HepG2 (cell line): ENCODE data around the gene METTL27. TPM values are rescaled to one million over a fixed set of nuclear protein-coding genes. Genes with fewer than 3 reads are reported as not detected.

Experiments used
- CHD4 ChIP-seq: fragments of 200-600 bp; sonication (generic); IDR thresholded peaks from 2 replicates; pipeline ENCODE4 v1.7.0; 2017; ENCODE audit warnings: mild to moderate bottlenecking, low read length, borderline replicate concordance
- ELF4 ChIP-seq: sonication (generic); formaldehyde crosslinking; IDR thresholded peaks from 2 replicates; pipeline ENCODE4 v1.5.0; 2020; ENCODE audit warnings: missing genetic modification reagents, mild to moderate bottlenecking, moderate library complexity, borderline replicate concordance
- ETV6 ChIP-seq: sonication (generic); formaldehyde crosslinking; conservative IDR thresholded peaks from 2 replicates; pipeline ENCODE4 v1.4.0; 2020; ENCODE audit warnings: missing genetic modification reagents
- GMEB2 ChIP-seq: IDR thresholded peaks from 2 replicates; pipeline ENCODE4 v1.6.1; 2016; ENCODE audit warnings: missing biosample characterization, missing genetic modification reagents, low read depth
- HIVEP1 ChIP-seq: sonication (generic); formaldehyde crosslinking; IDR thresholded peaks from 2 replicates; pipeline ENCODE4 v1.4.0; 2020; ENCODE audit warnings: mild to moderate bottlenecking, missing genetic modification reagents
- HNRNPL ChIP-seq: fragments of 200-400 bp; formaldehyde crosslinking; IDR thresholded peaks from 2 replicates; pipeline ENCODE4 v1.6.1; 2017; ENCODE audit warnings: mild to moderate bottlenecking, low read depth, low read length
- IKZF1 ChIP-seq: fragments of 450-650 bp; IDR thresholded peaks from 2 replicates; pipeline ENCODE4 v1.7.1; 2016
- MIXL1 ChIP-seq: IDR thresholded peaks from 2 replicates; pipeline ENCODE4 v1.6.1; 2016
- TBX3 ChIP-seq: fragments of 450-650 bp; IDR thresholded peaks from 2 replicates; pipeline ENCODE4 v1.6.1; 2017; ENCODE audit warnings: antibody characterized with exemption, mild to moderate bottlenecking, inconsistent platforms, borderline replicate concordance
- UBTF ChIP-seq: sonication (generic); formaldehyde crosslinking; IDR thresholded peaks from 2 replicates; pipeline ENCODE4 v1.4.0; 2020; ENCODE audit warnings: mild to moderate bottlenecking, missing genetic modification reagents
- ZFP37 ChIP-seq: sonication (generic); formaldehyde crosslinking; IDR thresholded peaks from 2 replicates; pipeline ENCODE4 v1.4.0; 2020; ENCODE audit warnings: missing genetic modification reagents, borderline replicate concordance
- ZNF3 ChIP-seq: IDR thresholded peaks from 2 replicates; pipeline ENCODE4 v1.7.0; 2017; ENCODE audit warnings: inconsistent platforms
- ZNF460 ChIP-seq: sonication (generic); formaldehyde crosslinking; IDR thresholded peaks from 2 replicates; pipeline ENCODE4 v1.5.1; 2020; ENCODE audit warnings: missing genetic modification reagents, mild to moderate bottlenecking, borderline replicate concordance
- ZNF800 ChIP-seq: sonication (generic); formaldehyde crosslinking; IDR thresholded peaks from 2 replicates; pipeline ENCODE4 v1.4.0; 2020; ENCODE audit warnings: missing genetic modification reagents
- polyA plus RNA-seq, 8 experiments: library from polyadenylated mRNA; depleted of rRNA in 3 of 8; stranded (reverse) in 7 of 8; unstranded in 1 of 8; fragments of >200 nt; fragmentation: Illumina TruSeq in 4 of 8; extraction: Trizol in 4 of 8; gene quantifications; 2 replicates each; pipeline versions ENCODE4 v1.2.1 to v1.2.3, GENCODE V29; 2011 to 2016; ENCODE audit warnings: low read depth in 4 of 8, missing spikeins in 1 of 8, mixed read lengths in 1 of 8; ENCODE audit not compliant: insufficient read depth in 1 of 8
- total RNA-seq, 5 experiments: library from RNA; depleted of rRNA; stranded (reverse); fragments of >200 nt; fragmentation: Illumina TruSeq; extraction: Trizol; gene quantifications; 2 replicates each; pipeline ENCODE4 v1.2.3, GENCODE V29; 2016; ENCODE audit warnings: low read depth in 1 of 5
- TF ChIP-seq, protein P1 (sequence below): sonication (generic); formaldehyde crosslinking; IDR thresholded peaks from 2 replicates; pipeline ENCODE4 v1.8.1; 2022; ENCODE audit warnings: low read depth, mild to moderate bottlenecking, missing genetic modification reagents
- TF ChIP-seq, protein P2 (sequence below), 2 experiments: sonication (generic) in 1 of 2; formaldehyde crosslinking in 1 of 2; IDR thresholded peaks; 2 replicates each; pipeline versions ENCODE4 v1.5.1 to v1.6.1; 2011 to 2020; ENCODE audit warnings: borderline replicate concordance in 1 of 2, low read depth in 1 of 2, low read length in 1 of 2, mild to moderate bottlenecking in 1 of 2, missing genetic modification reagents in 1 of 2, moderate library complexity in 1 of 2

METTL27 gene
- total and polyA plus RNA-seq, 2 of the 13 experiments (the other 11 are each of a cell fraction or from before 2014, with no cell fraction given) = 2.0 to 3.0 TPM

DNA sequence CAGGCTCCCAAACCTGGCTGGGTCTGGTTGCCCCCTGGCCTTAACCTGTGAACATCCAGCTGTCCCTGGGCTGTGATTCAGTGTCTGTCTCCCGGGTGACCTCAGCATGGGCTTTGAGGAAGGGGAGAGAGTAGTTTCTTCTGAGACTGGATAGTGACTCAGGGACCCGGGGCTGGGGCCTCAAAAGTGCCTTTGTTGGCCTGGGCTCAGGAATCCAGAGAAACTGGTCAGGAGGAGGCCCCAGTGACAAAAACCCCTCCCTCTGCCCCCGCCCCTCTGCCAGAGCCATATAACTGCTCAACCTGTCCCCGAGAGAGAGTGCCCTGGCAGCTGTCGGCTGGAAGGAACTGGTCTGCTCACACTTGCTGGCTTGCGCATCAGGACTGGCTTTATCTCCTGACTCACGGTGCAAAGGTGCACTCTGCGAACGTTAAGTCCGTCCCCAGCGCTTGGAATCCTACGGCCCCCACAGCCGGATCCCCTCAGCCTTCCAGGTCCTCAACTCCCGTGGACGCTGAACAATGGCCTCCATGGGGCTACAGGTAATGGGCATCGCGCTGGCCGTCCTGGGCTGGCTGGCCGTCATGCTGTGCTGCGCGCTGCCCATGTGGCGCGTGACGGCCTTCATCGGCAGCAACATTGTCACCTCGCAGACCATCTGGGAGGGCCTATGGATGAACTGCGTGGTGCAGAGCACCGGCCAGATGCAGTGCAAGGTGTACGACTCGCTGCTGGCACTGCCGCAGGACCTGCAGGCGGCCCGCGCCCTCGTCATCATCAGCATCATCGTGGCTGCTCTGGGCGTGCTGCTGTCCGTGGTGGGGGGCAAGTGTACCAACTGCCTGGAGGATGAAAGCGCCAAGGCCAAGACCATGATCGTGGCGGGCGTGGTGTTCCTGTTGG is 11.4 kb downstream of the METTL27 start, which contains the start of gene CLDN4 (continued):
- no peak for TF ChIP-seq ZNF3 (CRISPR knock-in tag)
- TF ChIP-seq TBX3 = no peak
- TF ChIP-seq, protein P1, sequence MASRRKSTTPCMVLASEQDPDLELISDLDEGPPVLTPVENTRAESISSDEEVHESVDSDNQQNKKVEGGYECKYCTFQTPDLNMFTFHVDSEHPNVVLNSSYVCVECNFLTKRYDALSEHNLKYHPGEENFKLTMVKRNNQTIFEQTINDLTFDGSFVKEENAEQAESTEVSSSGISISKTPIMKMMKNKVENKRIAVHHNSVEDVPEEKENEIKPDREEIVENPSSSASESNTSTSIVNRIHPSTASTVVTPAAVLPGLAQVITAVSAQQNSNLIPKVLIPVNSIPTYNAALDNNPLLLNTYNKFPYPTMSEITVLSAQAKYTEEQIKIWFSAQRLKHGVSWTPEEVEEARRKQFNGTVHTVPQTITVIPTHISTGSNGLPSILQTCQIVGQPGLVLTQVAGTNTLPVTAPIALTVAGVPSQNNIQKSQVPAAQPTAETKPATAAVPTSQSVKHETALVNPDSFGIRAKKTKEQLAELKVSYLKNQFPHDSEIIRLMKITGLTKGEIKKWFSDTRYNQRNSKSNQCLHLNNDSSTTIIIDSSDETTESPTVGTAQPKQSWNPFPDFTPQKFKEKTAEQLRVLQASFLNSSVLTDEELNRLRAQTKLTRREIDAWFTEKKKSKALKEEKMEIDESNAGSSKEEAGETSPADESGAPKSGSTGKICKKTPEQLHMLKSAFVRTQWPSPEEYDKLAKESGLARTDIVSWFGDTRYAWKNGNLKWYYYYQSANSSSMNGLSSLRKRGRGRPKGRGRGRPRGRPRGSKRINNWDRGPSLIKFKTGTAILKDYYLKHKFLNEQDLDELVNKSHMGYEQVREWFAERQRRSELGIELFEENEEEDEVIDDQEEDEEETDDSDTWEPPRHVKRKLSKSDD = peak; percentile 78
- no peak for TF ChIP-seq ELF4 (CRISPR knock-in tag)
- no peak for TF ChIP-seq ZNF460 (CRISPR knock-in tag)
- TF ChIP-seq CHD4 = no peak
- no peak for TF ChIP-seq GMEB2 (CRISPR knock-in tag)
- TF ChIP-seq MIXL1 (CRISPR knock-in tag) = no peak
- TF ChIP-seq ETV6 (CRISPR knock-in tag) = no peak
- TF ChIP-seq HIVEP1 (CRISPR knock-in tag) = no peak; the same call in 1 of the 2 replicates
- no peak for TF ChIP-seq ZFP37 (CRISPR knock-in tag)
- TF ChIP-seq ZNF800 (CRISPR knock-in tag) = peak; percentile 73; the same call in 1 of the 2 replicates
- TF ChIP-seq IKZF1 = no peak
- TF ChIP-seq UBTF (CRISPR knock-in tag) = peak; percentile 64; the same call in 1 of the 2 replicates
- TF ChIP-seq HNRNPL = peak; percentile 61
- TF ChIP-seq, protein P2, sequence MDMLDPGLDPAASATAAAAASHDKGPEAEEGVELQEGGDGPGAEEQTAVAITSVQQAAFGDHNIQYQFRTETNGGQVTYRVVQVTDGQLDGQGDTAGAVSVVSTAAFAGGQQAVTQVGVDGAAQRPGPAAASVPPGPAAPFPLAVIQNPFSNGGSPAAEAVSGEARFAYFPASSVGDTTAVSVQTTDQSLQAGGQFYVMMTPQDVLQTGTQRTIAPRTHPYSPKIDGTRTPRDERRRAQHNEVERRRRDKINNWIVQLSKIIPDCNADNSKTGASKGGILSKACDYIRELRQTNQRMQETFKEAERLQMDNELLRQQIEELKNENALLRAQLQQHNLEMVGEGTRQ (IDR thresholded peaks at IDR 0.05; ENCODE audit: low read depth, low read length) = no peak
- TF ChIP-seq, protein P2 (CRISPR knock-in tag; IDR thresholded peaks at IDR 0.05; ENCODE audit: borderline replicate concordance) = no peak
